Tibial nerve (tissue), 3 donors: ENCODE results near the gene GKAP1.

Experiments
- POLR2A ChIP-seq, 2 donors: fragments of 450-650 bp; IDR thresholded peaks; one replicate each; pipeline ENCODE4 v1.6.1; 2017; ENCODE audit warnings: antibody characterized with exemption in 2 of 2, mild to moderate bottlenecking in 2 of 2, moderate library complexity in 2 of 2
- TF ChIP-seq, protein P1 (sequence below), 5 experiments: fragments of 200-600 bp in 3 of 5; fragments of 450-650 bp in 2 of 5; sonication (generic) in 3 of 5; IDR thresholded peaks; one replicate each; pipeline ENCODE4 v1.5.1; 2016 to 2019; ENCODE audit warnings: antibody characterized with exemption in 5 of 5, mild to moderate bottlenecking in 3 of 5, moderate library complexity in 2 of 5

DNA sequence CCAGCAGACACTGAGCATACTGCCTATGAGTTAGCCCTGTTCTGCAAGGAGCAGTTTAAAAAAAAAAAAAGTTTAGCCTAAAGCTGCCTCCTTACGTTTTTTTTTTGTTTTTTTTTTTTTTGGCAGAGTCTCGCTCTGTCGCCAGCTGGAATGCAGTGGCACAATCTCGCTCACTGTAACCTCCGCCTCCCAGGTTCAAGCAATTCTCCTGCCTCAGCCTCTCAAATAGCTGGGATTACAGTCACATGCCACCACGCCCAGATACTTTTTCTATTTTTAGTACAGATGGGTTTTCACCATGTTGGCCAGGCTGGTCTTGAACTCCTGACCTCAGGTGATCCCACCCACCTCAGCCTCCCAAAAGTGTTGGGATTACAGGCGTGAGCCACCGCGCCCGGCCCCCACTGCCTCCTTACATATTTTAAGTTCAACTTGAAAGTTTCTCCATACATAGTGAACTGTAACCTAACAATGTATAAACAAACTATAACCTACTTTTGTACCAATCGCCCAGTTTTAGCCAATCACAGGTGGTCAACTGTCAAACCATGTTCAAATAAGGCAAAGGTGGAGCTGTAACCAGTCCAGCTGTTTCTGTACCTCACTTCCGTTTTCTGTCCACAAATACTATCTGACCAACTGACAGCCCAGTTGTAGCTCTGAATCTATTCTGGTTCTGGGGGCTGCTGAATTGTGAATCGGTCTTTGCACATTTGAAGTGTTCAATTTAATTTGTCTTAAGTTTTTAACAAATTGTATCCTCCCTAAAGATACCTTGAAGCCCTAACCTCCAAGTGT lies 17.1 kb downstream of the GKAP1 start:
- TF ChIP-seq POLR2A (IDR thresholded peaks at IDR 0.05): no peak
- TF ChIP-seq, protein P1, sequence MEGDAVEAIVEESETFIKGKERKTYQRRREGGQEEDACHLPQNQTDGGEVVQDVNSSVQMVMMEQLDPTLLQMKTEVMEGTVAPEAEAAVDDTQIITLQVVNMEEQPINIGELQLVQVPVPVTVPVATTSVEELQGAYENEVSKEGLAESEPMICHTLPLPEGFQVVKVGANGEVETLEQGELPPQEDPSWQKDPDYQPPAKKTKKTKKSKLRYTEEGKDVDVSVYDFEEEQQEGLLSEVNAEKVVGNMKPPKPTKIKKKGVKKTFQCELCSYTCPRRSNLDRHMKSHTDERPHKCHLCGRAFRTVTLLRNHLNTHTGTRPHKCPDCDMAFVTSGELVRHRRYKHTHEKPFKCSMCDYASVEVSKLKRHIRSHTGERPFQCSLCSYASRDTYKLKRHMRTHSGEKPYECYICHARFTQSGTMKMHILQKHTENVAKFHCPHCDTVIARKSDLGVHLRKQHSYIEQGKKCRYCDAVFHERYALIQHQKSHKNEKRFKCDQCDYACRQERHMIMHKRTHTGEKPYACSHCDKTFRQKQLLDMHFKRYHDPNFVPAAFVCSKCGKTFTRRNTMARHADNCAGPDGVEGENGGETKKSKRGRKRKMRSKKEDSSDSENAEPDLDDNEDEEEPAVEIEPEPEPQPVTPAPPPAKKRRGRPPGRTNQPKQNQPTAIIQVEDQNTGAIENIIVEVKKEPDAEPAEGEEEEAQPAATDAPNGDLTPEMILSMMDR (IDR thresholded peaks at IDR 0.05): no peak
